Brain microvascular endothelial cell (primary cell): ENCODE results near the gene CLEC18B.

Experiments
- DNase-seq: peaks from one replicate; pipeline ENCODE4 v3.0.0-alpha.2; 2020
- H3K27ac ChIP-seq: fragments of 250-450 bp; sonication (Bioruptor Pico); 2 replicates; pipeline ENCODE4 v1.5.1; 2020; ENCODE audit warnings: mild to moderate bottlenecking, moderate library complexity
- H3K27me3 ChIP-seq: fragments of 250-450 bp; sonication (Bioruptor Pico); replicated peaks from 2 replicates; pipeline ENCODE4 v1.5.1; 2020; ENCODE audit warnings: mild to moderate bottlenecking
- H3K36me3 ChIP-seq: fragments of 250-450 bp; sonication (Bioruptor Pico); replicated peaks from 2 replicates; pipeline ENCODE4 v1.5.1; 2020; ENCODE audit warnings: mild to moderate bottlenecking
- H3K4me3 ChIP-seq: 2 replicates; pipeline ENCODE4 v1.5.1; 2011; ENCODE audit warnings: low read depth, mild to moderate bottlenecking, control low read depth, low read length, moderate library complexity
- in situ Hi-C: cut with HindIII; loops from 2 replicates; pipeline ENCODE4 v1.10.0; 2017; ENCODE audit warnings: low sequenced_read_pairs, low pct_ligation_motif_present
- TF ChIP-seq, protein P1 (sequence below): IDR thresholded peaks from 2 replicates; pipeline ENCODE4 v1.5.1; 2011; ENCODE audit warnings: low read depth, mild to moderate bottlenecking, moderate library complexity, low read length, control low read depth, inconsistent platforms; ENCODE audit errors: missing control alignments

The CLEC18B gene

DNA sequence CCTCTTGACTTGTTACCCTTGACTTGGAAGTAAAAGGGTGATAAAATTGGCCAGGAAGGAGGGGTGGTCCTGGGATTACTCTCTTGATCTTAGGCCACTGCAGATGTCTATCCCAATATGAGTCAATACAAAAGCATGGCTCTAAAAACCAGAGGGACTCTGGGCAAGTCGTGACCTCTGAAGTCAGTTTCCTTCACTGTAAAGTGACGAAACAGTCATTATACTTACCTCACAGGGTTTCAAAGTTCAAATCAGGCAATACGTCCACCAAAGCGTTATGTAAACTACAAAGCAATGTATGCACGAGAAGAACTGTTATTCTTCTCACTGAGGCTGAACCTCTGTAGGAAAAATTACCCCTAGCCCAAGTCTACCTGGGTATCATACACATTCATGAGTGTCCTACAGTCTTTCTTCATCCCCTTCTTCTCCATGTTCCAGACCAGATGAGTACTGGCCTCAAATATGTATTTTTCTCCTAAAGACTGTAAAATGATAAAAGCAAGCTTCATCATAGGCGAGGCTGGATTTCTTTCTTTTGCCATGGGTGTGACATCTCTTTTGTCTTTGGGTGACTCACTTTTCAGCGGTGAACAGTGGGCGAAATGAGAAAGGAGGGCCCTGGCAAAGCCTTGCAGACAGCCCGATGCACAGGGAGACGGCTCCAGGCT is 34.5 kb upstream of the CLEC18B start:
- in situ Hi-C loops, result no loop called here
- no peaks in the 10 kb centered on the region for H3K27me3 ChIP-seq
- H3K4me3 ChIP-seq, result no peak overlapping the region
- peaks cover 53% of the 10 kb centered on the region for H3K36me3 ChIP-seq
- DNase-seq, result peak; percentile 48
- peak overlapping the region; percentile 54 for H3K27ac ChIP-seq
- TF ChIP-seq, protein P1, sequence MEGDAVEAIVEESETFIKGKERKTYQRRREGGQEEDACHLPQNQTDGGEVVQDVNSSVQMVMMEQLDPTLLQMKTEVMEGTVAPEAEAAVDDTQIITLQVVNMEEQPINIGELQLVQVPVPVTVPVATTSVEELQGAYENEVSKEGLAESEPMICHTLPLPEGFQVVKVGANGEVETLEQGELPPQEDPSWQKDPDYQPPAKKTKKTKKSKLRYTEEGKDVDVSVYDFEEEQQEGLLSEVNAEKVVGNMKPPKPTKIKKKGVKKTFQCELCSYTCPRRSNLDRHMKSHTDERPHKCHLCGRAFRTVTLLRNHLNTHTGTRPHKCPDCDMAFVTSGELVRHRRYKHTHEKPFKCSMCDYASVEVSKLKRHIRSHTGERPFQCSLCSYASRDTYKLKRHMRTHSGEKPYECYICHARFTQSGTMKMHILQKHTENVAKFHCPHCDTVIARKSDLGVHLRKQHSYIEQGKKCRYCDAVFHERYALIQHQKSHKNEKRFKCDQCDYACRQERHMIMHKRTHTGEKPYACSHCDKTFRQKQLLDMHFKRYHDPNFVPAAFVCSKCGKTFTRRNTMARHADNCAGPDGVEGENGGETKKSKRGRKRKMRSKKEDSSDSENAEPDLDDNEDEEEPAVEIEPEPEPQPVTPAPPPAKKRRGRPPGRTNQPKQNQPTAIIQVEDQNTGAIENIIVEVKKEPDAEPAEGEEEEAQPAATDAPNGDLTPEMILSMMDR, result no peak

DNA sequence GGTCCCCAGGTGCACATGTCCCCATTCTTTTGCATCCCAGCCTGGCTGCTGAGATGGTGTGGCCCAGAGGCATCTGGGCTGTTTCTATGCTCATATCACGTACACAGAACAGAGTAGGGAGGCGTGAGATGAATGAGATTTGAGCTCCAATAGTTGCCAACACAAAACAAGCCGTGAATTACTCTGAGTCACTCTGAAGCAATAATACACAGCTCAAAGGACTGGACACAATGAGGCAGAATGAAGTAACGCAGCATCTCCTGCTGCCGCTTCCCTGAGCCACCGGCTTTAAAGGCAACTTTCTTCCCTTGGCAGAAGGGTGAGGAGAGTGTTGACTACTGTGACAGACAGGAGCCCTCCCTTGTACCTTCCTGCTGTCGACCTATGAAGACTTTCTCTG is 33.9 kb upstream of the CLEC18B start:
- peaks cover 50% of the 10 kb centered on the region for H3K36me3 ChIP-seq
- no peak overlapping the region for H3K4me3 ChIP-seq
- in situ Hi-C loops, result no loop called here
- TF ChIP-seq, protein P1, result no peak
- peak; percentile 61 for DNase-seq
- H3K27me3 ChIP-seq, result no peaks in the 10 kb centered on the region
- peak overlapping the region; percentile 54 for H3K27ac ChIP-seq

DNA sequence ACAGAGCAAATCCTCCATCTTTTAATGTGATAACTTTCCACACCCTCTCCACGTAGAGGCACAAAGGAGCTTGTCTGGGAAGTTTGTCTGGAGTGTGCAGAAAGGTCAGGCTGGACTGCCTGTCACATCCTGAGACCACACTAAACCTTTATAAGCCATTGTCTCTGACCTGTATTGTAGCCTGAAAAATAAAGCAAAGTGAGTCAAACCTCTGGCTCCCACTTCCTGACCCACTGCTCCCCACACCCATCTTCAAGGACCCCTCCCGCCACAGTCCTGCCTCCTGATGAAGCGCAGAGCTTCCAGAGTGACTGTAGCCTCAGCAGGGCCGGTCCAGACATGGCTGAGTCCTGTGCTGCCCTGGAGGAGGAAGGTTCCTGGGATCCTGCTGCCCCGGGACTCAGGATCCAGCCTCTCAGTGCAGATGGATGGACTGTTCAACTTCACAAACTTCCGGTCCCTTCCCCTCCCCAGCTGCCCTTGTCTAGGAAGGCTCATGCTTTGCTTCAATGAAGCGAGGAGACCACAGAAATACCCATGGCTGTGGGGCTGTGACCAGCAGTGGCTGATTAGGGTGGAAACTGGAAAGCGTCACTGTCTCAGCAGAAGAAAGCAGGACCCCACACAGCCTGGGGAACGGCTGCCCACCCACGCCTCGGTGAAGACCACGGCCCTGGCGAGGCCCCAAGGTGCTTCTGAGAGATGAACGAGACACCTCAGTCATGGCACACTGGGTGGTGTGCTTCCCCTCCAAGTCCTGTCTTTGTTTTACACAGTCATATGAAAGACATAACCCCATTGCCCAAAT is 30.9 kb upstream of the CLEC18B start:
- in situ Hi-C loops, result no loop called here
- Histone ChIP-seq H3K27me3 (no peaks in the 10 kb centered on the region), H3K27ac (no peak overlapping the region), H3K4me3 (no peak overlapping the region), H3K36me3 (peaks cover 33% of the 10 kb centered on the region)
- TF ChIP-seq, protein P1, result no peak
- no peak for DNase-seq

DNA sequence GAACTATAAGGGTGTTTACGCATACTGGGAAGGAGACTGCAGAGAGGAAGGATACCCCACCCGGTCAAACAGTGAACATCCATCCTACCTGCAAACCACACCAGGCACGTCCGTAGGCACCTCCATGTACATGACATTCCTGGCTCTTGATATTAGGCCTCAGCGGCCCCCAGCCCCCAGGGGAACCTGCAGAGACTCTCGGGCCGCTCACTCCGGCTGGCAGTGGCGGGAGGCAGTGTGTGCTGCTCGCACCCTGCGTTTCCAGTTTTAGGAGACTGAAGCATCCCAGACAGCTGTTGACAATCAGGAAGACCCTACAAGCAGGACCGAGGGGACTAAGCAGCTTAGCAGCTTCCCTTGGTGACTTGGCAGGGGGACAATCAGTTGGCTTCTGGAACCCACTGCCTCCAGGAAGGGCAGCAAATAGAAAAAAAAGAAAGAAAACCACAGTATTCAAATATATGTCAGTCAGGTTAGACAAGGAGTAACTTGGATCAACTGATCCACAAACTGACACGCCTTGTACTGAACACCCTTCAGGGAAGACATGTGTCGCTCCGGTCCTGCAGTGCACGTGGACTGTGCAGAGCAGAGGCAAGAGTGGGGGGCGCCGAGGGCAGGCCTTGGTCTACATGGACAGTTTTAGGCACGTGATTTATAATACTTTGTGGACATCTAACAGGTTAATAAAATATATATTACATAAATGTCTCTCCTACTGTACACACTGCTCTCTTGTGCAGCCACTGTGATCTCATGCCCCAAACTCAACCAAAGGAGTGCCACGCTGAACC is 29.9 kb upstream of the CLEC18B start:
- Histone ChIP-seq H3K27me3 (no peaks in the 10 kb centered on the region), H3K27ac (no peak overlapping the region), H3K36me3 (peaks cover 29% of the 10 kb centered on the region), H3K4me3 (no peak overlapping the region)
- DNase-seq, result no peak
- in situ Hi-C loops, result no loop called here
- TF ChIP-seq, protein P1, result no peak

DNA sequence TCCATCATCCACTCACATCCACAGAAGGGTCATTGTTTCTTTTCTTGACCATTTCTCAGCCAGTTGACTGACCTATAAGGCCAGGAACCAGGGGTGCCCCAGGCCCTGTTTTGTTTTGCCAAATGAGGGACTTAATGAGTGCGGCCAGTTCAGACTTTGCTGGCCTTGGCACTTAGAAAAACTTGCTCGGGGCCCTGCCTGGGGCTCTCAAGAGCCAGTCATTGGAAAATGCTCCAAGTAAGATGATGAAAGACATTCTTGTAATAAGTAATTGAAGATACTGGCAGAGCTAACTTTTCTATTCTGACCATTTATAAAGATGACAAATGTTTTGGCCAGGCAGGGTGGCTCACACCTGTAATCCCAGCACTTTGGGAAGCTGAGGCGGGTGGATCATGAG is 29.0 kb upstream of the CLEC18B start:
- Histone ChIP-seq H3K4me3 (no peak overlapping the region), H3K27me3 (no peaks in the 10 kb centered on the region), H3K36me3 (peaks cover 27% of the 10 kb centered on the region), H3K27ac (no peak overlapping the region)
- TF ChIP-seq, protein P1, result no peak
- in situ Hi-C loops, result no loop called here
- no peak for DNase-seq
